ENCODE data around the gene ACSS2. TPM values are rescaled to one million over a fixed set of nuclear protein-coding genes. Genes with fewer than 3 reads are reported as not detected.

The ACSS2 gene
- total RNA-seq, 1 donor = 76.4 TPM

DNA sequence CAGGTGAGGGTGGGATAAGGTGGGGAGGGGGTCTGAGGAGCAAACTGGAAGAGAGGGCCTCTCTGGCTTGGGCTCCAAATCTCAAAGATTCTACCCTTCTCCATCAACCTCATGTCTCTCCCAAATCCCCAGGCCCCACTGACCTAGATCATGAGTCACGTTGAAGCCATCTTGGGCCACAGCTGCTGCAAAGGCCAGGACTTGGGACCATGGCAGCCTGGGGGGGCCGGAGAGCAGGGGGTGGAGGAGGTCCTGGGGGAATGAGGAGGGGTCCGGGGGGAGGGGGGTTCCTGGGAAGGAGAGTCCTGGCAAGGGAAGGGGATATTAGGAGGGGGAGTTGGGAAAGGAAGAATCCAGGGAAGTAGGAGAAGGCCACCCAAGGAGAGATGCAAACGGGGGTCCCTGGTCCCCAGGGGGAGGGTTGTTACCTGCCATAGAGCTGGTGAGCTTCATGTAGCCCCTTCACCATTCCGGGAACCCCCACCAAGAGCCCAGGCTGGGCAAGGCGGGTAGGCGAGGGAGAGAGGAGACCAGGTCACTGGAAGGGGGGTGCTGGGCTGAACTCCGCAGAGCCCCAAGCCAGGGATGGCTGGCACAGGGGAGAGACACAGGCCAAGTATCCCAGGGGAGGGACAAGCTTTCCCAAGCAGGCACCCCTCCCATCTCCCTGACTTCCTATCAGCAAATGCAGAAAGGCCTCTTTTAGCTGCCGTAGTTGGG is 16.4 kb upstream of the ACSS2 start:
- H3K4me2 ChIP-seq (ENCODE audit: insufficient read depth, low read length) = no peak overlapping the region
- H4K20me1 ChIP-seq (ENCODE audit: insufficient read depth, low read length) = no peaks in the 10 kb centered on the region
- DNase-seq (ENCODE audit: insufficient read length, low spot score, missing footprints) = no peak
- H3K4me1 ChIP-seq (ENCODE audit: insufficient read depth, low read length) = no peaks in the 10 kb centered on the region
- H3K36me3 ChIP-seq (ENCODE audit: insufficient read depth, low read length) = peaks cover 16% of the 10 kb centered on the region
- H3K4me3 ChIP-seq (ENCODE audit: insufficient read depth, low read length) = no peak overlapping the region
- no peaks in the 10 kb centered on the region for H3K9me3 ChIP-seq (ENCODE audit: low read depth, low read length)
- TF ChIP-seq, protein P1, sequence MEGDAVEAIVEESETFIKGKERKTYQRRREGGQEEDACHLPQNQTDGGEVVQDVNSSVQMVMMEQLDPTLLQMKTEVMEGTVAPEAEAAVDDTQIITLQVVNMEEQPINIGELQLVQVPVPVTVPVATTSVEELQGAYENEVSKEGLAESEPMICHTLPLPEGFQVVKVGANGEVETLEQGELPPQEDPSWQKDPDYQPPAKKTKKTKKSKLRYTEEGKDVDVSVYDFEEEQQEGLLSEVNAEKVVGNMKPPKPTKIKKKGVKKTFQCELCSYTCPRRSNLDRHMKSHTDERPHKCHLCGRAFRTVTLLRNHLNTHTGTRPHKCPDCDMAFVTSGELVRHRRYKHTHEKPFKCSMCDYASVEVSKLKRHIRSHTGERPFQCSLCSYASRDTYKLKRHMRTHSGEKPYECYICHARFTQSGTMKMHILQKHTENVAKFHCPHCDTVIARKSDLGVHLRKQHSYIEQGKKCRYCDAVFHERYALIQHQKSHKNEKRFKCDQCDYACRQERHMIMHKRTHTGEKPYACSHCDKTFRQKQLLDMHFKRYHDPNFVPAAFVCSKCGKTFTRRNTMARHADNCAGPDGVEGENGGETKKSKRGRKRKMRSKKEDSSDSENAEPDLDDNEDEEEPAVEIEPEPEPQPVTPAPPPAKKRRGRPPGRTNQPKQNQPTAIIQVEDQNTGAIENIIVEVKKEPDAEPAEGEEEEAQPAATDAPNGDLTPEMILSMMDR (IDR thresholded peaks at IDR 0.05; ENCODE audit: extremely low read depth, low read depth, low read length) = no peak
- no peaks in the 10 kb centered on the region for H3K27me3 ChIP-seq (ENCODE audit: insufficient read depth, low read length)
- H3K79me2 ChIP-seq (ENCODE audit: insufficient read depth, low read length) = no peaks in the 10 kb centered on the region
- H3K27ac ChIP-seq (ENCODE audit: low read depth, low read length) = no peak overlapping the region
- H2AFZ ChIP-seq (ENCODE audit: low read length) = no peak overlapping the region

DNA sequence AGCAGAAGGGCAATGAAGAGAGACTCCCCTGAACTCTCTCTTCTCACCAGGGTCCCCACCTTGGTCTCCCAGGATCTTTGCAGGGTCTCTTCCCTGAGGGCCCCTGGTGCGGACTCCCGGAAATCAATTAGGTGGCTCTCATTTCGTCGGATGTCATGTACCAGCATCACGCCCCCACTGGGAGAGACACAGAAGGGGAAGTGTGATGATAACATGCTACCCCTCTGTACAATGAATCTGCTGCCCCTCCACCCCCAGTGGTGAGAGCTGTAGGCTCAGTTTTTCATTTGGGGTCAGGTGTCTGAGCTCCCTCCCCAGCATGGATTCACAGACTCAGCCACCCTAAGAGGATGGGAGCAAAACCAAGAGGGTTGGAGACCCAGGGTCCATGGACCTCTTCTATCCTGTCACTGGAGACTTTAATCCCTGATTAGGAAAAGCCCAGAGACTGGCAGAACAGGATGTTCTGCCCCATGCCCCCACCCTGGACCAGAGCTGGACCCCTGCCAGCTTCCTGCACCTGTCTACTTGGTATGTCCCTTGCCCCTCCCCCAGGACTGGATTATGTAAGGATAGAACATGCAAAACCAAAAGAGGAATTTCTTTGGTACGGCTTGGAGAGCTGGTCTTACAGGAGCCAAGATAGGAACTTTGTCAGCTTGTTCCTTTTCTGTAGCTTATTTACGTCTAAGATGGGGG is 14.9 kb upstream of the ACSS2 start:
- H3K79me2 ChIP-seq (ENCODE audit: insufficient read depth, low read length) = no peaks in the 10 kb centered on the region
- no peak overlapping the region for H3K27ac ChIP-seq (ENCODE audit: low read depth, low read length)
- no peak overlapping the region for H3K4me3 ChIP-seq (ENCODE audit: insufficient read depth, low read length)
- TF ChIP-seq, protein P1 (IDR thresholded peaks at IDR 0.05; ENCODE audit: extremely low read depth, low read depth, low read length) = no peak
- no peaks in the 10 kb centered on the region for H3K9me3 ChIP-seq (ENCODE audit: low read depth, low read length)
- peaks cover 16% of the 10 kb centered on the region for H3K36me3 ChIP-seq (ENCODE audit: insufficient read depth, low read length)
- no peaks in the 10 kb centered on the region for H4K20me1 ChIP-seq (ENCODE audit: insufficient read depth, low read length)
- no peaks in the 10 kb centered on the region for H3K27me3 ChIP-seq (ENCODE audit: insufficient read depth, low read length)
- DNase-seq (ENCODE audit: insufficient read length, low spot score, missing footprints) = no peak
- no peaks in the 10 kb centered on the region for H3K4me1 ChIP-seq (ENCODE audit: insufficient read depth, low read length)
- no peak overlapping the region for H2AFZ ChIP-seq (ENCODE audit: low read length)
- no peak overlapping the region for H3K4me2 ChIP-seq (ENCODE audit: insufficient read depth, low read length)

DNA sequence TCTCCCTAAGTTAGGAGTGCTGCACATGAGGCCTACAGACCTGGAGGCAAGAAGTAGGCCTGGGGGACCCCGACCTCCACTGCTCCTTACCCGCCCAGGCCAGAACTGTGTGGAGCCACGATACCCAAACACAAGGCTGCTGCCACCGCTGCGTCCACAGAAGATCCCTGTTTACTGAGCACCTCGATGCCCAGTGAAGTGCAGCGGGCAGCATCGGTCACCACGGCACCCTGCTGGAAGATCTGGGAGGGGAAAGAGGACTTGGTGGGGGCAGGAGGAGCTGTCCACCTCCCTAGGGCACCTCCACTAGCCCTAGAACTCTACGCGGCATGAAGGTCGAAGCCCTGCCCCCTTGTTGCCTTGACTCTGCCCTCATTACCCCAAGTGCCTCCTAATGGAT is 13.7 kb upstream of the ACSS2 start:
- H3K79me2 ChIP-seq (ENCODE audit: insufficient read depth, low read length) = no peaks in the 10 kb centered on the region
- TF ChIP-seq, protein P1 (IDR thresholded peaks at IDR 0.05; ENCODE audit: extremely low read depth, low read depth, low read length) = no peak

DNA sequence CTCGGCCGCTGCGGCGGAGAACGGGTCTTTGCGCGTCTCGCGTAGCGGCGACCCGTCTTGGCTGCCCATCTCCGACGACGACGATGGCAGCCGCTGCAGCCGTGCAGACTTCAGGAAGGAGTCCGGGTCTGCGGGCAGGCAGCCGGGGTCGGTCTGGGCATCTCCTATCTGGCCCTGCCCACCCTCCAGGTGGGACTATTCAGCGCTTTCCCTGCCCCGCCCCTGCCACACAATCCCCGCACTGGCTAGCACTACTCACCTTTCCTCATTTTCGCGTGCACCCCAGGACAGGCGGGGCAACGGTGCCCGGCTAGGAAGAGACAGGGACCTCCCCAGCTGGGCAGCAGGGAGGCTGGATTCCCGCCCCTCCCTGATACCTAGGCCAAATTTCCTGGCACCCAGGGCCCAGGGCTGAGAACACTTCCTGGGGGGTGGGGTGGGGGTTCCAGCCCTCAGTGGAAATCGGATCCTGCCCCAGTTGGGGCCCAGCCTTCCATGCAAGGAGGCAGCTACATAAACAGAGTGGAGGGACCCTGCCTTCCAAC is 12.9 kb upstream of the ACSS2 start:
- Histone ChIP-seq H3K4me1 (ENCODE audit: insufficient read depth, low read length) (no peaks in the 10 kb centered on the region), H3K36me3 (ENCODE audit: insufficient read depth, low read length) (peaks cover 11% of the 10 kb centered on the region), H3K79me2 (ENCODE audit: insufficient read depth, low read length) (no peaks in the 10 kb centered on the region), H3K27me3 (ENCODE audit: insufficient read depth, low read length) (no peaks in the 10 kb centered on the region), H2AFZ (ENCODE audit: low read length) (no peak overlapping the region), H3K9me3 (ENCODE audit: low read depth, low read length) (no peaks in the 10 kb centered on the region), H3K4me3 (ENCODE audit: insufficient read depth, low read length) (no peak overlapping the region), H3K4me2 (ENCODE audit: insufficient read depth, low read length) (no peak overlapping the region), H3K27ac (ENCODE audit: low read depth, low read length) (no peak overlapping the region), H4K20me1 (ENCODE audit: insufficient read depth, low read length) (no peaks in the 10 kb centered on the region)
- TF ChIP-seq, protein P1 (IDR thresholded peaks at IDR 0.05; ENCODE audit: extremely low read depth, low read depth, low read length) = no peak
- no peak for DNase-seq (ENCODE audit: insufficient read length, low spot score, missing footprints)

More for the DNA sequence above, 13.7 kb upstream of the ACSS2 start:
- H4K20me1 ChIP-seq (ENCODE audit: insufficient read depth, low read length) = no peaks in the 10 kb centered on the region
- H3K9me3 ChIP-seq (ENCODE audit: low read depth, low read length) = no peaks in the 10 kb centered on the region
- H3K4me1 ChIP-seq (ENCODE audit: insufficient read depth, low read length) = no peaks in the 10 kb centered on the region
- peaks cover 11% of the 10 kb centered on the region for H3K36me3 ChIP-seq (ENCODE audit: insufficient read depth, low read length)
- DNase-seq (ENCODE audit: insufficient read length, low spot score, missing footprints) = no peak
- no peaks in the 10 kb centered on the region for H3K27me3 ChIP-seq (ENCODE audit: insufficient read depth, low read length)
- H3K4me2 ChIP-seq (ENCODE audit: insufficient read depth, low read length) = no peak overlapping the region
- no peak overlapping the region for H3K4me3 ChIP-seq (ENCODE audit: insufficient read depth, low read length)
- no peak overlapping the region for H2AFZ ChIP-seq (ENCODE audit: low read length)
- H3K27ac ChIP-seq (ENCODE audit: low read depth, low read length) = no peak overlapping the region
